HUDEP-2 (cell line): ENCODE measurements around the gene CERS6.
"Not testable (repeated sequence)": the region's sequence is repeated elsewhere in the genome, so short reads cannot be mapped to it uniquely, and the experiment has no call there.

Source experiments
- DNase-seq, 76 experiments: peaks; one replicate each; lab custom pipeline; 2025; ENCODE audit not compliant: unreplicated experiment in 76 of 76; lab: John Stamatoyannopoulos, UW

CERS6 gene

GRCh38 chr2:168455645-168456520, at the start of gene CERS6:
CERS6 (plus strand) TSS chr2:168456272; CDS start chr2:168456449, 177 bp downstream.
- DNase-seq = peak in 75 of 76 experiments; percentile 43 to 94 (median 86)

DNA sequence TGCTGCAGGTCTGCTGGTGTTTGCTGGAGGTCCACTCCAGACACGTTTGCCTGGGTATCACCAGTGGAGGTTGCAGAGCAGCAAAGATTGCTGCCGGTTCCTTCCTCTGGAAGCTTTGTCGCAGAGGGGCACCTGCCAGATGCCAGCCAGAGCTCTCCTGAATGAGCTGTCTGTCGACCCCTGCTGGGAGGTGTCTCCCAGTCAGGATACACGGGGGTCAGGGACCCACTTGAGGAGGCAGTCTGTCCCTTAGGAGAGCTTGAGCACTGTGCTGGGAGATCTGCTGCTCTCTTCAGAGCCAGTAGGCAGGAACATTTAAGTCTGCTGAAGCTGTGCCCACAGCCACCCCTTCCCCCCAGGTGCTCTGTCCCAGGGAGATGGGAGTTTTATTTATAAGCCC, 43.8 kb upstream of the CERS6 start:
- DNase-seq = not testable (repeated sequence)

GRCh38 chr2:168413101-168413500, 43.0 kb upstream of the CERS6 start:
- peak in 1 of 76 experiments; percentile 0 for DNase-seq

GRCh38 chr2:168416555-168416954, 39.5 kb upstream of the CERS6 start:
- DNase-seq = no peak

- DNase-seq = no peak
These were observed 33.5 kb upstream of the CERS6 start for GRCh38 chr2:168422584-168422983.

DNA sequence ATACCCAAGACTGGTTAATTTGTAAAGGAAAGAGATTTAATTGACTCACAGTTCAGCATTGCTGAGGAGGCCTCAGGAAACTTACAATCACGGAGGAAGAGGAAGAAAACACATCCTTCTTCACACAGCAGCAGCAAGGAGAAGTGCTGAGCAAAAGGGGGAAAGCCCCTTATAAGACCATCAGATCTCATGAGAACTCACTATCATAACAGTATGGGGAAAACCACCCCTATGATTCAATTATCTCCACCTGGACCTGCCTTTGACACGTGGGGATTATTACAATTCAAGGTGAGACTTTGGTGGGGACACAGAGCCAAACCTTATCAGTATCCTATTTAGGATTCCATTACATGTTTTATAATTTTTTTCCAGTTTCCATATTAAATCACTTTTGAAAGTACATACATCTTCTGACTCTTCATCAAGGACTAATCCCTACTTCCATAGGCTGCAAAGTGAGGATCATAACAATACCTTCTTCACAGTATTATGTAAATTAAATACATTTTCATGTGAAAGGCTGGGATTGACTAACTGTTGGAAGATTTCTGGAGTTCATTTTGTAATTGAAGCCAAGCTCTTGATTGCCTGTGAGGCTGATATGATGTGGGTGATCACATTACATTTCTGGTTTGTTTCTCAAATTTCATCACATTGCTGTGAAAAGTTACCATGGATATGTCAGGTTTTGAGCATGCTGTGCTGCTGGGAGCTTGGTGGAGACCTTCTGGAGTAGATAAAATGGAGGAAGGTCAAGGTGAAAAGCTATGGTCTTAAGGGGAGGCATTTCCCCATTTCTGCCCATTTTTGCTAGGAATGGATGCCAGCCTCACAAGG, 31.7 kb upstream of the CERS6 start:
- no peak for DNase-seq

GRCh38 chr2:168424971-168425370, 31.1 kb upstream of the CERS6 start:
- DNase-seq = no peak

DNA sequence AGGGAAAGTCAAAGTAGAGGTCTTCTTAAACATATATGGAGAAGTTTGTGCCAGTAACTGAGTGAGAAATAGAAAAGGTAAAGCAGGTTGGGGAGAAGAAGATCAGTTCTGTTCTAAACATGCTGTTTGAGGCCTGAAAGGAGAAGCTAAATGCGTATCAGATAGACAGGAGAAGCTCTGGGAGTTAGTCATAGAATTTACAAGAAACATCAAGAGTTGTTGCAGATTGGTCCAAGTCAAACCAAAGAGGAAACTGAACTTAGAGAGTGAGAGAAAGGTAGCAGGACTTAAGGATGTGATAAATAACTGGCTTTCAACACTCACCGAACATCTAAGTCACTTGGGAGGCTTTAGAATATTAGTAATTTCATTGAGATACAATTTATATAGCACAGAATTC, 29.2 kb upstream of the CERS6 start:
- DNase-seq = no peak

- DNase-seq = no peak
These were observed 28.6 kb upstream of the CERS6 start for GRCh38 chr2:168427451-168427850.

- DNase-seq = no peak
These were observed 27.6 kb upstream of the CERS6 start for GRCh38 chr2:168428431-168428830.

DNA sequence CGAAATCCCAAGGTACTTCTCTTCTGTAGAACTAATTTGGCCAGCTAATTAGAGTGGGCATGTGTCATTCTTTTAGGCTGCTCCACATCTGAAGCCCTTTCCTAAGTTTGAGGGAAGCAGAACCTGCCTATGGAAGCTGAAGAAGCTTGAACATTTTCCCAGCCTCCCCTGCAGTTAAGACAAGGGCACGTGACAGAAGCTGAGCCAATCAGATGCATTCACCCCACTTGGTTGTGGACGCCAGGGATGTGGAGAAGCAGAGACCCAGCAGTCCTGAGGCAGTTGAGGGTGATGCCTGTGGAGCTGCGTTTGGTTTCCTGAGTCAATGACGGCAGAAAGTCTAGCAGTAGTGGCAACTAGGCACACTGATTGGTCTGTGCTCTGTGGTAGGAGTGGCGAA, 26.1 kb upstream of the CERS6 start:
- no peak for DNase-seq

GRCh38 chr2:168430431-168430830, 25.6 kb upstream of the CERS6 start:
- DNase-seq = no peak

DNA sequence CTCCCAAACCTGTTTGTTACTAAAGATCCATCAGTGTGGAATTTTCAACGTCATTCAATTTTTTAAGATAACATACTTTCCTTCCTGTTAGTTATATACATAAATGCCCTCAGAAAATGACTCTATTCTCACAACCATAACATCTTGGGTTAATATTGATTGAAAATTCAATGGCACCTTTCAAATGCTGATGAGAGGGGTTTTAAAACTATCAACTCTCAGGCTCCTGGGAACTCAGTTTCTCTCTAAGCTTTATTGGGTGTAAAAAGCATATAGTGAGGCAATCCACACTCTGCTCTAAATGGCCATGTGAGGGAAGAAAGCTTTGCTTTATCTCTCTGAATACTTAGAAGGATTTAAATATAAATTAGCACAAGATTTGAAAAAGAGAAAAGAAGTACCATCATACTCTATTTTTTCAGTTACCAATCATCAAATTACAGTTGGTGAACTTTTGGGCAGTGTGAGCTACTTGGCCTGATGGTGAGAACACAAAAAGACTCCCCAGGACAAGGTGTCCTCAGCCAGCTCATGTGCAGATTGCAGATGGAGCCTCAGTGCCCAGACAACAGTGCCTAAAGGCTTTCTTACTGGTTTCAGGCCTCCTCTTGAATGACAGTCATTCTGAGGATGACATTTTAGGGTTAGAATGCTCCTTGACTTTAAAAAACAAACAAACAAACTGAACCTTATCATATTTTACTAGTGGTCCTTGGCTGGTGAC, 24.6 kb upstream of the CERS6 start:
- no peak for DNase-seq

GRCh38 chr2:168432100-168432499, 24.0 kb upstream of the CERS6 start:
- no peak for DNase-seq

GRCh38 chr2:168432565-168433186, 23.4 kb upstream of the CERS6 start:
- no peak for DNase-seq

DNA sequence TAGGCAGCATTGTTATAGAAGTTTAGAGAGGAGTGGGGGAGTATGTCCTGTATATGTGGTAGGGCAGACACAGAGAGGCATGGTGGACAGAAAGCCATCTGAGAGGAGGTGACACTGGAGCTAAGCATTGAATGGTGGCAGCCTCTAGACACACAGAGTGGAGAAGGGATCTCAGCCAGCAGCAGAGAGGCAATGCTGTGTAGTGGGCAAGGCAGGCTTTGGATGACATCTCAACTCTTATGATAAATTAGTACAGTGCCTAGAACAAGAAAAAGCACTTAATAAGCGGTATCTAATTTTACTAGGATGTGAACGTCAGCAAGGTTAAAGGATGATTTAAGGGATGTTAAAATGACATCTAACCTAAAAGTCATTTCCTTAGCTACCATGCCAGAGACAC, 22.5 kb upstream of the CERS6 start:
- DNase-seq = no peak

DNA sequence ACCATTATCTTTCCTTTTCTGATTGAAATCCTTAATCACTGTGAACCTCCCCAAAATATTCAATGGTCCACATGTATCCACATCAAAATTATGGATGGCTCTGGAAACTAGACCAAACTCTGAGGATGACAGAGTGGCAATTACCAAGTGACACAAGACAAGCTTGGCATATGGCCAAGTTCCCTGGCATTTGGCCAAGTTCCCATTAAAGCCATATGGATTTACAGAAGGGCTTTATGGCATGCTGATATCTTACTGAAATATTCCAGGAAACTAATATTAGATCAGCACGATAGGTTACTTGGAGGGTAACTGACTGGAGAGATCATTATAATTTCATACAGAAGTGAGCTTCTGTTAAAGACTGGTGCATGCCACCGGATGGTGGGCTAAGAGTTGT, 21.9 kb upstream of the CERS6 start:
- DNase-seq = peak in 9 of 76 experiments; percentile 3 to 30 (median 10)

DNA sequence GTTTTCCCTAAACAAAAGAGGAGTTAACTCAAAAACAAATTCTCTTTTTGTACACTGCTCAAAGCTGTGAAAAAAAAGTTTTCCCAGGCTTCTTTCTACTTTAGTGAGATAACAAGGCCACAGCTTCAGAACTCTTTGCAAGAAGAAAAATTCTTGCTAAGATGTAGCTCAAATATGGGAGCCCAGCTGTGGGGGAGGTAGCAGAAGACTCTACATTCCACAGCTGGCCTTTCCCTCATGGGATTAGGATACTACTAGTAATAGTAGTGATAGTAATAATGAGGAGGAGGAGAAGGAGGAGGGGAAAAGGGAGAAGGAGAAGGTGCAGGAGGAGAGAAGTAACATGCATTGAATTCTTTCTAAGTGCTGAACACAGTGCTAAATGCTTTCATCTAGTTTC, 19.2 kb upstream of the CERS6 start:
- no peak for DNase-seq

GRCh38 chr2:168438553-168438952, 17.5 kb upstream of the CERS6 start:
- DNase-seq = no peak

DNA sequence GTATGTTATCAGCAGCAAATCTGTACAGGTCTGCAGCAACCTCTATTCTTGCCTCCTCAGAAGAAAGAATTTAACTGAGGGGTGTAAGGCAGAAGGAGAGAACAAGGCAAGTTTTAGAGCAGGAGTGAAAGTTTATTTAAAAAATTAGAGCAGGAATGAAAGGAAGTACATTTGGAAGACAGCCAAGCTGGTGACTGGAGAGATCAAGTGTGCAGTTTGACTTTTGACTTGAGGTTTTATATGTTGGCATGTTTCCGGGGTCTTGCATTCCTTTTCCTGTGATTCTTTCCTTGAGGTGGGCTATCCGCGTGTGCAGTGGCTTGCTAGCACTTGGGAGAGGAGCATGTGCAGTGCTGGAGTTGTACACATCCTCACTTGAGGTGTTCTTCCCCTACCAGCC, 16.5 kb upstream of the CERS6 start:
- no peak for DNase-seq
